Gastroesophageal sphincter (tissue), 4 donors: ENCODE data around the gene USP25. TPM values are rescaled to one million over a fixed set of nuclear protein-coding genes. Genes with fewer than 3 reads are reported as not detected.
A peak's percentile ranks its signal among the peaks of the same experiment; 100 is the strongest.

ENCODE experiments used
- ATAC-seq: fragments of 150-250 bp; one replicate; pipeline ENCODE4 v1.9.1; 2016; ENCODE audit warnings: mild to moderate bottlenecking, moderate library complexity
- H3K27ac ChIP-seq, 4 donors: fragments of 200-600 bp; sonication (generic) in 3 of 4; 1 replicate in 3 of 4; 2 replicates in 1 of 4; pipeline ENCODE4 v1.5.1; 2016 to 2019
- H3K27me3 ChIP-seq: fragments of 200-600 bp; sonication (generic); one replicate; pipeline ENCODE4 v1.5.1; 2019
- H3K36me3 ChIP-seq, 2 donors: fragments of 200-600 bp; sonication (generic); one replicate each; pipeline ENCODE4 v1.5.1; 2019; ENCODE audit warnings: control low read depth in 1 of 2
- H3K4me1 ChIP-seq, 3 donors: fragments of 200-600 bp; sonication (generic); 1 replicate in 2 of 3; 2 replicates in 1 of 3; pipeline ENCODE4 v1.5.1; 2016 to 2019; ENCODE audit warnings: control low read depth in 2 of 3
- H3K4me3 ChIP-seq, 2 donors: fragments of 200-600 bp; sonication (generic); one replicate each; pipeline ENCODE4 v1.5.1; 2019; ENCODE audit warnings: mild to moderate bottlenecking in 1 of 2, moderate library complexity in 1 of 2
- H3K9me3 ChIP-seq, 3 donors: fragments of 200-600 bp; sonication (generic); one replicate each; pipeline ENCODE4 v1.5.1; 2017 to 2019; ENCODE audit warnings: control low read depth in 2 of 3
- CTCF ChIP-seq, 4 experiments: fragments of 200-600 bp in 2 of 4; fragments of 450-650 bp in 2 of 4; sonication (generic) in 1 of 4; IDR thresholded peaks; one replicate each; pipeline ENCODE4 v1.5.1; 2017 to 2019; ENCODE audit warnings: antibody characterized with exemption in 4 of 4, mild to moderate bottlenecking in 2 of 4, moderate library complexity in 2 of 4
- EP300 ChIP-seq: sonication (generic); formaldehyde crosslinking; IDR thresholded peaks from one replicate; pipeline ENCODE4 v1.6.1; 2017; ENCODE audit warnings: antibody characterized with exemption, mild to moderate bottlenecking
- POLR2A ChIP-seq, 2 donors: fragments of 450-650 bp; IDR thresholded peaks; one replicate each; pipeline ENCODE4 v1.6.1; 2017; ENCODE audit warnings: antibody characterized with exemption in 2 of 2, mild to moderate bottlenecking in 2 of 2, moderate library complexity in 1 of 2
- POLR2AphosphoS5 ChIP-seq: sonication (generic); formaldehyde crosslinking; IDR thresholded peaks from one replicate; pipeline ENCODE4 v1.6.1; 2017; ENCODE audit warnings: antibody characterized with exemption
- WGBS, 2 donors: methylation state at CpG; one replicate each; pipeline ENCODE4 v1.1.5; 2018; ENCODE audit warnings: low coverage in 1 of 2; 5-methylcytosine and 5-hydroxymethylcytosine counted together
- total RNA-seq, 4 donors: library from RNA; depleted of rRNA; stranded (reverse); fragments of >200 nt; gene quantifications; one replicate each; pipeline ENCODE4 v1.1.0, GENCODE V29; 2016

The USP25 gene
- total RNA-seq, 4 donors from 2014 or later = 51.2 to 77.3 (median 59.5) TPM

DNA sequence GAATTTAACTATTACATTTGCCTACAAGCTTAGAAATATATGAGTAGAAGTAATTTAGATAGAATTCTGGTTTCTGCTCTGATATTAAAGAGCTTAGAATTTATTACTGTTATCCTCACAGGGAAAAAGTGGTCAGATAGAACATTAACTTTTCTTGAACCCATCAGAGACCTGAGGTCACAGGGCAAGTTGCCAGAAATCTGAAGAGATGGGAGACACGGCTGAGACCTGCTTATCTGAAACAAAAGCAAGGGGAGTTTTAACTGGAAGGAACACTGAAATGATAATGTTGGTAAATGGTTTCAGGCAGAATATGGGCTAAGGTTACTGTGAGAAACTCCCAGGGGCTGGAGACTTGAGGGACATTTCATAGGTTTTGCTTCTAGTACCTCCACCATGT is 28.0 kb upstream of the USP25 start:
- H3K9me3 ChIP-seq = peaks cover 0 to 18% (median 0%) of the 10 kb centered on the region in 3 donors
- ATAC-seq = no peak
- H3K4me1 ChIP-seq = no peaks in the 10 kb centered on the region
- no peaks in the 10 kb centered on the region for H3K36me3 ChIP-seq
- no peaks in the 10 kb centered on the region for H3K27me3 ChIP-seq
- TF ChIP-seq POLR2A (IDR thresholded peaks at IDR 0.05) = no peak
- no peak for TF ChIP-seq EP300
- TF ChIP-seq POLR2AphosphoS5 = no peak
- H3K4me3 ChIP-seq = no peak overlapping the region
- 67 to 75% methylated on average over 1 of the region's 1 CpG for WGBS, 2 donors
- no peak overlapping the region for H3K27ac ChIP-seq

- Histone ChIP-seq H3K27me3 (no peaks in the 10 kb centered on the region), H3K4me1 (no peaks in the 10 kb centered on the region), H3K4me3 (no peak overlapping the region), H3K9me3 (peaks cover 0 to 18% (median 0%) of the 10 kb centered on the region in 3 donors), H3K27ac (no peak overlapping the region), H3K36me3 (no peaks in the 10 kb centered on the region)
- TF ChIP-seq CTCF (IDR thresholded peaks at IDR 0.05) (no peak), POLR2AphosphoS5 (no peak), EP300 (no peak), POLR2A (IDR thresholded peaks at IDR 0.05) (no peak)
- ATAC-seq = no peak
- 53 to 68% methylated on average over 2 of the region's 2 CpGs for WGBS, 2 donors
Observed at GRCh38 chr21:15703932-15704331, 25.9 kb upstream of the USP25 start.

DNA sequence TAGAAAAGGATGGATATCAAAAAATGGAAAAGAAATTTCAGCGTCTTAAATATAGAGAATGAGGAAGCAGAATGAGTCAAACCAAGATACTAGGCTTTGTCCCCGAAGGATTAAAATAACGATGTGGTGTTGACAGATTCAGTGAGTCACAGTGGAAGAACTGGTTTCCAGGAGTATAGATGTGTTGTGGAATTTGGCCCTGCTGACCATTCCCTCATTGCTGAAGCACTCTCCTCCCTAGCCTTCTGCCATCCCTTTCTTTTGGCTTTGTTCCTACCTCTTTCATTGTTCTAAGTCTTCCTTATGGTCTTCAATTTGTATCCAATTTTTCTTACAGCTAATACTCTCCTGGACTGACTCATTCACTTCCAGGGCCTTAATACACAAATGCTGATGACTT is 23.1 kb upstream of the USP25 start:
- H3K4me1 ChIP-seq = no peaks in the 10 kb centered on the region
- no peak overlapping the region for H3K27ac ChIP-seq
- whole genome bisulfite sequencing, 2 donors = 7 to 16% methylated on average over 3 of the region's 3 CpGs

DNA sequence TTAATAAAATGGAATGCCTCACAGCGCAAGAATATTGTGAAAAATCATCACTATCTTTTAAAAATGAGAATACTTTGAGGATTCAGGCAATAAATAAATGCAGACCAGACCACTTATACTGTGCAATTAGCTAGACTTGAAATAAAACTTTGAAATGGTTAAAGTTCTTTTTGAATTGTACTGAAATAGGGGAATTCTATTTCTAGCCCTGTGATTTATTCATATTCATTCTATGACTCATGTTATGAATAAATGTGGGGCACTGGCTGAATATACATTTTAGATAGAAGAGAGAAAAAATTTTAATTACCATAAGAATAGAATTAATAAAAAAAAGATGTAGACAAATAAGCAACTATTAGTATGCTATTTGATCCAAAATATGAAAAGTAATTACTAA is 16.4 kb upstream of the USP25 start:
- H3K36me3 ChIP-seq = no peaks in the 10 kb centered on the region
- H3K4me3 ChIP-seq = no peak overlapping the region
- no peak overlapping the region for H3K27ac ChIP-seq
- H3K27me3 ChIP-seq = no peaks in the 10 kb centered on the region
- TF ChIP-seq POLR2AphosphoS5 (no peak), POLR2A (IDR thresholded peaks at IDR 0.05) (no peak), CTCF (IDR thresholded peaks at IDR 0.05) (no peak), EP300 (no peak)
- WGBS, 2 donors = 100% methylated on average over 1 of the region's 1 CpG
- H3K4me1 ChIP-seq = no peaks in the 10 kb centered on the region
- ATAC-seq = no peak
- H3K9me3 ChIP-seq = no peaks in the 10 kb centered on the region

More for the DNA sequence above, 23.1 kb upstream of the USP25 start:
- Histone ChIP-seq H3K27me3 (no peaks in the 10 kb centered on the region), H3K9me3 (peaks cover 0 to 18% (median 0%) of the 10 kb centered on the region in 3 donors), H3K36me3 (no peaks in the 10 kb centered on the region), H3K4me3 (no peak overlapping the region)
- TF ChIP-seq CTCF (IDR thresholded peaks at IDR 0.05) (no peak), EP300 (no peak), POLR2A (IDR thresholded peaks at IDR 0.05) (no peak), POLR2AphosphoS5 (no peak)
- peak; percentile 74 for ATAC-seq

DNA sequence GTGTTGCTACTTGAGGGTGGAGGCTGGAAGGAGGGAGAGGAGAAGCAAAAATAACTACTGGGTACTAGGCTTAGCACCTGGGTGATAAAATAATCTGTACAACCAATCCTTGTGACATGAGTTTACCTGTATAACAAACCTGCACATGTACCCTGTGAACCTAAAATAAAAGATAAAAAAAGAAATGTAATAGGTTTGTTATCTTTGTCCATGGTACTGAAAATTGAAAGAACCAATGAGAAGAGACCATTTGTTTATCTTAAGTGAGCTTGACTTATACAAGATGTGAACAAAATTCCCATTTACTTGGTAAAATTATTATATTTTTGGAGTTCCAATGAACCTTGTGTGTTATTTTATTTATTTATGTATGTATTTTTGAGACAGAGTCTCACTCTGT is 11.1 kb upstream of the USP25 start:
- no peak for ATAC-seq
- Histone ChIP-seq H3K27me3 (no peaks in the 10 kb centered on the region), H3K27ac (no peak overlapping the region), H3K36me3 (no peaks in the 10 kb centered on the region), H3K4me1 (no peaks in the 10 kb centered on the region), H3K4me3 (no peak overlapping the region), H3K9me3 (no peaks in the 10 kb centered on the region)
- TF ChIP-seq EP300 (no peak), POLR2AphosphoS5 (no peak), POLR2A (IDR thresholded peaks at IDR 0.05) (no peak), CTCF (IDR thresholded peaks at IDR 0.05) (no peak)
